GM12865 (cell line): ENCODE measurements around the gene LGALS13.

Experiments used
- DNase-seq: peaks from one replicate; pipeline ENCODE4 v3.0.0; 2010; ENCODE audit warnings: low read depth
- H3K4me3 ChIP-seq: 2 replicates; pipeline ENCODE4 v1.5.1; 2011; ENCODE audit warnings: mild to moderate bottlenecking, low read depth, low read length, control low read depth
- TF ChIP-seq, protein P1 (sequence below): IDR thresholded peaks from 2 replicates; pipeline ENCODE4 v1.5.1; 2011; ENCODE audit warnings: low read length, control low read depth, low read depth, inconsistent platforms; ENCODE audit not compliant: insufficient read depth; ENCODE audit errors: missing control alignments

LGALS13 gene, protein sequence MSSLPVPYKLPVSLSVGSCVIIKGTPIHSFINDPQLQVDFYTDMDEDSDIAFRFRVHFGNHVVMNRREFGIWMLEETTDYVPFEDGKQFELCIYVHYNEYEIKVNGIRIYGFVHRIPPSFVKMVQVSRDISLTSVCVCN

DNA sequence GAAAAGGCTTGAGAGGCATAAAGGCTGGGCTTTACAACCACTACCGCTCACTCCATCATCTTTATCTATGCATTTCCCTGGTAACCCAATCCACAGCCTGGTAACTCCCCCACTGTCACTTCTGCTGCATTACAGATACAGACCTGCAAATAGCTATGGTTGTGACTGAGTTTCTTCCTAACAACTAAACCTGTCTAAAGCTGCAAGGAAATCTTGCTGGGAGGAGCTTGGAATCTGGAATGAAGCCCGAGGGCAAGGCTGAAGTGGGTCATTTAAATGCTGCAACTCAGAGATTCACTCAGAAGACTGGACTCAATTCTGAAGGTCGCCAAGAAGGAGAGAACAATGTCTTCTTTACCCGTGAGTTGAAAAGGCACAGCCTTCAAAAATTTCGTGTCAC is at the start of gene LGALS13:
Gene LGALS13, plus strand, starts transcription at position 301 of the 400 bp plus-strand sequence. Its CDS starts 45 bp downstream, at position 346.
- TF ChIP-seq, protein P1, sequence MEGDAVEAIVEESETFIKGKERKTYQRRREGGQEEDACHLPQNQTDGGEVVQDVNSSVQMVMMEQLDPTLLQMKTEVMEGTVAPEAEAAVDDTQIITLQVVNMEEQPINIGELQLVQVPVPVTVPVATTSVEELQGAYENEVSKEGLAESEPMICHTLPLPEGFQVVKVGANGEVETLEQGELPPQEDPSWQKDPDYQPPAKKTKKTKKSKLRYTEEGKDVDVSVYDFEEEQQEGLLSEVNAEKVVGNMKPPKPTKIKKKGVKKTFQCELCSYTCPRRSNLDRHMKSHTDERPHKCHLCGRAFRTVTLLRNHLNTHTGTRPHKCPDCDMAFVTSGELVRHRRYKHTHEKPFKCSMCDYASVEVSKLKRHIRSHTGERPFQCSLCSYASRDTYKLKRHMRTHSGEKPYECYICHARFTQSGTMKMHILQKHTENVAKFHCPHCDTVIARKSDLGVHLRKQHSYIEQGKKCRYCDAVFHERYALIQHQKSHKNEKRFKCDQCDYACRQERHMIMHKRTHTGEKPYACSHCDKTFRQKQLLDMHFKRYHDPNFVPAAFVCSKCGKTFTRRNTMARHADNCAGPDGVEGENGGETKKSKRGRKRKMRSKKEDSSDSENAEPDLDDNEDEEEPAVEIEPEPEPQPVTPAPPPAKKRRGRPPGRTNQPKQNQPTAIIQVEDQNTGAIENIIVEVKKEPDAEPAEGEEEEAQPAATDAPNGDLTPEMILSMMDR: no peak
- H3K4me3 ChIP-seq: no peak within 1 kb of the TSS
- DNase-seq: no peak

DNA sequence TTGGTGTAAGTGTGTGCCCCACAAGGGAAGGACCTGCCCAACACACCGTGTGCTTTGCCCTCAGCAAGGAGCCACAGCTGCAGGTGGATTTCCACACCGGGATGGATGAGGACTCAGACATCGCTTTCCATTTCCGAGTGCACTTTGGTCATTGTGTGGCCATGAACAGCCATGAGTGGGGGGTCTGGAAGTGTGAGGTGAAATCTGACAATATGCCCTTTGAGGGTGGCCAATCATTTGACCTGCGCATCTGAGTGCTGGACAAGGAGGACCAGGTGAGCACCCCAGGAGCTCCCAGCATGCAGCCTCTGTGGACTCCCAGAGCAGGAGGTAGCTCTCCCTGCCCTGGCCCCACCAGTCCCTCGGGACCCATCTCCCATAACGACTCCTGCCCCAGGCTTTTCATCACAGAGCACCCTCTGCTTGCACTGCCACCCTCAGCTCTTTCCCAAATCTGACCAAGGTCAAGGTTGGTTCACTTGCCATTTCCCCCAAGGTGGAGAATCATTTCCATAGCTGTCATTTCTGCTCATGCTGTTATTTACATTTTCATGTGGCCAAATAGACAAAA is 49.2 kb upstream of the LGALS13 start:
- TF ChIP-seq, protein P1: no peak
- DNase-seq: no peak
- H3K4me3 ChIP-seq: no peak overlapping the region

DNA sequence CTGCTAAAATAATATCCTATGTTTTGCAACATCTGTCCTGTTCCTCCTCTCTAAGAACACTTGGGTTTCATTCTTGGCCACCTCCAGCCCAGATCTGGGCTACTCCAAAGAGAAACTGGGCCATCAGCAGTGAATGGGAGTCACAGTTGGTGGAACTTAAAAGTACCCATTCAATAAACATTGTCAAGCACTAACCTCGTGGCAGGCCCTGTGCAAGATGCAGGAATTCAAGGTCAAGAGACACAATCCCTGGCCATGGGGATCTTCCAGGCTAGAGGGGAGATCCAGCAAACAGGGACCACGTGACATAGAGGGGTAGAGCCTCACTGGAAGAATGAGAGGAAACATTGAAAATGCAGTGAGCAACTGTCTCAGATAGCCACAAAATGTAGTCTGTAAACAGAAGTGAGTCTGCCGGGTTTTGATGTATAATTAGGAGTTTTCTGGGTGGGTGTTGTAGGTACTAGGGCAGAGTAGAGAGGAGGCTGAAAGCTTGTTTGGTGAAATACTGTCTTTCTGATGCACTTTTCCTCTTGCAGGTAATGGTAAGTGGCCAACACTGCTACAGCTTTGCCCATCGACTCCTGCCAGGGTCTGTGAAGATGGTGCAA is 47.5 kb upstream of the LGALS13 start:
- TF ChIP-seq, protein P1: no peak
- no peak overlapping the region for H3K4me3 ChIP-seq
- no peak for DNase-seq

DNA sequence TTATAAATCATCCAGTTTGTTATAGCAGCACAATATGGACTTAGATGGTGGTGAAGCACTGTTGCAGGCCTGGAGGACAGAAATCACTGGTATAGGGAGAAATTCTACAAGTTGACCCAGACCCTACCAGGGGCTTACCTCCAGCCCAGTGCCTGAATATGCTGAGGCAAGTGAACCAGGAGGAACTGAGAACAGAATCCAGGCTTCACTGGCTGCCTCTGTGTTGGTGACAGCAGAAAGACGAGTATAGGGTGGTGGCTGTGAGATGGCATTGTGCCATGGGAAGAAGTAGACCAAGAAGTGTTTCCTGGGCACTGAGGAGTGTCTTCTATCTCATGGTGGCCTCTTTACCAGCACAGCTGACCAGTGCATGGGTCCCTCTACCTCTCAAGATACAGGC is 46.4 kb upstream of the LGALS13 start:
- peak; percentile 14 for DNase-seq
- TF ChIP-seq, protein P1: no peak
- no peak overlapping the region for H3K4me3 ChIP-seq

DNA sequence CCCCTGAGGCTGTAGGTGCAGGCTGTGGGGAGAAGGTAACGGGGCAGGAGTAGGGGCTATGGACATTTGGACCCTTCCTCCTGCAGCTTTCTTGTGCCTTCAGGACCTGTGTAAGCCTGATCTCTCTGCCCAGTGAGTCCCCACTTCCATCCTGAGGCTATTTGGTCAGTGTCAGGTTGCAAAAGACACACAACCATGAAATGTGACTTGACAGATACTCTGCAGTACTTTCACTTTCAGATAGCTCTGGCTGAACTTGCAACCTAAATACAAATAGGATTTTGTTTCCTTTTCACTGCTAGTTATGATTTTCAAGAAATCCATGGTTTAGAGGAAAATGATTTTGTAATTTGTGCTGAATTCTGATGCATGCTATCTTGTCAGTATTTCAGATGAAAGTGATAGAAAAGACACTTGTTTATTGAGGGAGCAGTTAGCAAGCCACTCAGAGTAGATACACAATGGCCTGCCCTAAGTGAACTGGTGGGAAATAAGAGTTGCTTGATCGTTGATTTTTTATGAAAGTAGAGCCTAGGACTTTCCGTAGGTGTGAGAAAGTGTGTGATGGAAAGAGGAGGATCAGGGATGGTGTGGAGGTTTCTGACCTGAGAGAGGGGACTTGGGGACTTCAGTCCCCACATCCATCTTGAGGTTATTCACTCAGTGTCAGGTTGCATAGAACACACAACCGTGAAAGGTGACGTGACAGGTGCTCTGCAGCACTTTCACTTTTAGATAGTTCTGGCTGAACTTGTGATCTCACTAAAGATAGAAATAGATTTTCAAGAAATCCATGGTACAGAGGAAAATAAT is 44.3 kb upstream of the LGALS13 start:
- TF ChIP-seq, protein P1: no peak
- H3K4me3 ChIP-seq: peak overlapping the region; percentile 46
- DNase-seq: peak; percentile 78

DNA sequence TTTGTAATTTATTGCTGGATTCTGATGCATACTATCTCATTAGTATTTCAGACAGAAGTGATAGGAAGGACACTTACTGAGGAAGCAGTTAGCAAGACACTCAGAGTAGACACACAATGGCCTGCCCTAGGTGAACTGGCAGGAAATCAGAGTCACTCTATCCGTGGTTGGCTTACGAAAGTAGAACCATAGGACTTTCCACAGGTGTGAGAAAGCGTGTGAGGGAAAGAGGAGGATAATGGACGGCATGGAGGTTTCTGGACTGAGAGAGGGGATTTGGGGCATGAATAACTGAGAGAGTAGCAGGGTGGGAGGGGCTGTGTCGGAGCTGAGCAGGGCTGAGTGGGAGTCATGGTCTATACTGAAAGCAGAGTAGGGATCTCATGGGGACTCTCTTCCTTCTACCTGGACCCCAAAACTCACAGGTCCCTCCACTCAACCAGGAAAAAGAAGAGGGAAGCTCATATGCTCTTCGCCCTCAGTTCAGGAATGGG is 43.7 kb upstream of the LGALS13 start:
- DNase-seq: peak; percentile 50
- peak overlapping the region; percentile 46 for H3K4me3 ChIP-seq
- TF ChIP-seq, protein P1: no peak
